Esophagus (tissue), 2 donors: ENCODE measurements around the gene ZSCAN30. TPM values are rescaled to one million over a fixed set of nuclear protein-coding genes. Genes with fewer than 3 reads are reported as not detected.

Experiments used
- H3K27ac ChIP-seq, 2 donors: one replicate each; pipeline ENCODE4 v1.5.1; 2013; ENCODE audit warnings: low read depth in 2 of 2, mild to moderate bottlenecking in 2 of 2, inconsistent platforms in 1 of 2, low read length in 1 of 2, moderate library complexity in 1 of 2
- H3K27me3 ChIP-seq, 2 donors: one replicate each; pipeline ENCODE4 v1.6.1; 2013; ENCODE audit warnings: low read length in 2 of 2, control low read depth in 1 of 2, mild to moderate bottlenecking in 1 of 2; ENCODE audit not compliant: insufficient read depth in 2 of 2, control insufficient read depth in 1 of 2
- H3K36me3 ChIP-seq, 2 donors: one replicate each; pipeline ENCODE4 v1.6.1; 2013; ENCODE audit warnings: low read length in 1 of 2; ENCODE audit not compliant: control insufficient read depth in 2 of 2, insufficient read depth in 2 of 2
- H3K4me1 ChIP-seq, 2 donors: one replicate each; pipeline ENCODE4 v1.6.1; 2013; ENCODE audit warnings: low read length in 1 of 2; ENCODE audit not compliant: control insufficient read depth in 2 of 2, insufficient read depth in 2 of 2
- H3K4me3 ChIP-seq, 2 donors: one replicate each; pipeline ENCODE4 v1.5.1; 2013; ENCODE audit warnings: low read length in 2 of 2, mild to moderate bottlenecking in 2 of 2, low read depth in 1 of 2, moderate library complexity in 1 of 2
- H3K9me3 ChIP-seq, 2 donors: one replicate each; pipeline ENCODE4 v1.6.1; 2013; ENCODE audit warnings: mild to moderate bottlenecking in 2 of 2, low read depth in 1 of 2, low read length in 1 of 2, moderate library complexity in 1 of 2; ENCODE audit not compliant: control insufficient read depth in 2 of 2, insufficient read depth in 1 of 2
- WGBS, 2 donors: extraction: QIAGEN DNeasy Blood & Tissue Kit; methylation state at CpG; one replicate each; pipeline ENCODE4 v1.1.7; 2013; 5-methylcytosine and 5-hydroxymethylcytosine counted together
- polyA plus RNA-seq, 2 donors: library from polyadenylated mRNA; stranded (reverse); fragments of 200-250 nt; gene quantifications; one replicate each; pipeline ENCODE4 v1.2.3, GENCODE V29; 2013
- donor health status: healthy with polysubstance abuse.
- donor health status: Bipolar disorder and iron deficiency.

ZSCAN30 gene
- polyA plus RNA-seq, 2 donors: 3.5 to 8.0 TPM

DNA sequence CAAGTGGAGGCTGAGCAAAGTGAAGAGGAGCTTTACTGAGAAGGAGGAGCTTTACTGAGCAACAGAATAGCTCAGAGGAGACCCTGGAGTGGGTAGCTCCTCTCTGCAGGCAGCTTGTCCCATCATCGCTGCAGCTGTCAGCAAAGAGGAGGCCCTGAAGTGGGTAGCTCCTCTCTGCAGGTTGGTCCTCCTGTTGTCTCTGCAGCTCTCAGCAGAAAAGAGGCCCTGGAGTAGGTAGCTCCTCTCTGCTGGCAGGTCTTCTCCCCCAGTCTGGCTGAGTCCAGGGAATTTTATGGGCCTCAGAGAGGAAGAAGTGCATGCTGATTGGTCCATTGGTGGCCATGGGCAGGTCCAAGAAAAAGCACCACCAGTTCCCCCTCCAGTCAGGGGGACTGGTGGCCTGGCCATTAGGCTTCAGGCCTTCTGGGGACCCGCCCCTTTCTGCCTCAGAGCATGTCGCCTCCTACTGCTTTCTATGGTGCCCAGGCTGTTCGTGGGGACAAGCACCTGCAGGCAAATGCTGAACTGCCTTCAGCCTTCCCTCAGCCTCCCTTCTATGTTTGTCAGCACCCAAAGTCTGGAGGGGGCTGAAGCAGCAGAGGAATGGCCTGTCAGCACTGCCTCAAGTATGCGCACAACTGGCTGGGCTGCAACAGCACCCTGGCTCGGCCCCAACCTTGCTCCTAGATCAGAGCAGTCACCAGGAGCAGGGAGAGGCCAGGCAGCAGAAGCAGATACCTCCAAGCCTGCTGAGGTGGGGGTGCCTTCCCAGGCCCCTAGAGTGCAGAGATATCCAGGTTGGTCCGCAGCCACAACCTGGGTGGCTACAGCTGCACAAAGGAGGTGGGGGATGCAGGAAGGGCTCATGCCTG lies 5.9 kb downstream of the ZSCAN30 start:
- Histone ChIP-seq H3K27ac (no peak overlapping the region), H3K27me3 (no peaks in the 10 kb centered on the region), H3K4me3 (no peak overlapping the region), H3K4me1 (peaks cover 0 to 2% of the 10 kb centered on the region in 2 donors), H3K36me3 (peaks cover 0 to 8% of the 10 kb centered on the region in 2 donors), H3K9me3 (peaks cover 0 to 9% of the 10 kb centered on the region in 2 donors)
- WGBS, 2 donors: 95 to 96% methylated on average over 7 of the region's 7 CpGs

DNA sequence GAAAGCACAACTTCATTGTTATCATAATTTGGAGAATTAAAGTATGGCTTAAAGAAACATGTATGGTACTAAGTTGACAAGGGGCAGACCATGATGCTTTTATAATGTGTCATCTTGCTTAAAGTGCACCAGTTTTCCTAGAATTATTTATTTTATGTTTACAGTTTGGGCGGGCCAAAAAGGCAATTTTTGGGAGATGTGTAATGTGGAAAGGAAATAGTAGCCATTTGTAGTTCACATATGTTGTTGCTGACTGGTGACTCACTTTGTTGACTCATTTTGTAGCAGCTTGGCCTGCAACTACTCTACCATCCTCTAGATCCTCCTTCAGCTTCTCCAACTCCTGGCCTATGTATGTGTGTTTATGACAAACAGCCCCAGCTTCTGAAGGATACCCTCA lies 7.7 kb downstream of the ZSCAN30 start:
- 73 to 95% methylated on average over 1 of the region's 1 CpG for WGBS, 2 donors
- Histone ChIP-seq H3K4me3 (no peak overlapping the region), H3K36me3 (peaks cover 0 to 8% of the 10 kb centered on the region in 2 donors), H3K27ac (no peak overlapping the region), H3K27me3 (no peaks in the 10 kb centered on the region), H3K4me1 (peaks cover 0 to 2% of the 10 kb centered on the region in 2 donors), H3K9me3 (peaks cover 0 to 9% of the 10 kb centered on the region in 2 donors)

DNA sequence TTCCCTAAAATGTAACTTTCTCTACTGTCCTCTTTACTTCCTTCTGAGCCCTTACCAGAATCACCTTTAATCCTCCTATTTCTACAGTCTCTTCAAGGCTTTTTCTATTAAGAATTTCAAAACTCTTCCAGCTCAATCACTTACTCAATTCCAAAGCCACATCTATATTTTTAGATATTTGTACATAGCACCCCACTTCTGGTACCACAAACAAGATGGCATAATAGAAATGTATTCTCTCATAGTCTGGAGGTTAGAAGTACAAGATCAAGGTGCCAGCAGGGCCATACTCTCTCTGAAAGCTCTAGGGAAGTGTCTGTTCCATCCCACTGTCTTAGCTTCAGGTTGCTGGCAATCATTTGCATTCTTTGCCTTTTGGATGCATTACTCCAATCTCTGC lies 11.1 kb downstream of the ZSCAN30 start:
- no peak overlapping the region for H3K4me3 ChIP-seq
- no peaks in the 10 kb centered on the region for H3K27me3 ChIP-seq
- no peak overlapping the region for H3K27ac ChIP-seq
- H3K4me1 ChIP-seq: peaks cover 0 to 2% of the 10 kb centered on the region in 2 donors
- peaks cover 0 to 5% of the 10 kb centered on the region in 2 donors for H3K36me3 ChIP-seq
- H3K9me3 ChIP-seq: peaks cover 0 to 4% of the 10 kb centered on the region in 2 donors

DNA sequence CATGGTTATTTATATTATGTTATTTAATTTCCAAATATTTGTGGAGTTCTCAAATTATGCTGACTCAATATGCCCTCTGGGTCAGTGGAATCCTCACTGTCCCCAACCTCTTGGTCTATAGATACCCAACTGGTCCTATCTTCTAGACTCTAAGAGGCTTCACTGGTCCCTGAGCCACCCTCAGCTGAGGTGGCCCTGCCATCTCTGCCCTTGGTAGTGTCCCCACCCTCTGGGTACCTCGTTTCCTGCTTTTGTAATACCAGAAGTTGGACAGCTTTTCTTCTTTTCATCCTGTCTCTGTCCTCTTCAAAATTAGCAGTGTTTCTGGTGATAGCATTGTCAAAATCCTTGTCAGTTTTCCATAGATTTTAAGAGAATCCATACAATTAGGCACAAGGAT lies 11.9 kb downstream of the ZSCAN30 start:
- Histone ChIP-seq H3K4me1 (no peaks in the 10 kb centered on the region), H3K36me3 (no peaks in the 10 kb centered on the region), H3K27ac (no peak overlapping the region), H3K27me3 (no peaks in the 10 kb centered on the region), H3K4me3 (no peak overlapping the region), H3K9me3 (no peaks in the 10 kb centered on the region)
- WGBS, 2 donors: 85 to 86% methylated on average over 1 of the region's 1 CpG

DNA sequence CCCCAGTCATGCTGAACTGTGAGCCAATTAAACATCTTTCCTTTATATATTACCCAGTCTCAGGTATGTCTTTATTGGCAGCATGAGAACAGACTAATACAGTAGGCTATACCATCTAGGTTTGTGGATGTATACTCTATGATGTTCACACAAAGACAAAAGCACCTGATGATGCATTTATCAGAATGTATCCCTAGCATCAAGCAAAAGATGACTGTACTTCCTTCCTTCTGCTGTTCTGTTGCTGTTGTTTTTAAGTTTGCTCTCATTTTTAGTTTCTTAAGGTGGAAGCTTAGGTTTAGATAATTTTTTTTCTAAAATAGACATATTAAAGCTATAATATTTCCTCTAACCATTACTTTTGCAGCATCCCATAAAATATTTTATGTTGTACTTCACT lies 12.4 kb downstream of the ZSCAN30 start:
- H3K4me3 ChIP-seq: no peak overlapping the region
- no peaks in the 10 kb centered on the region for H3K36me3 ChIP-seq
- no peaks in the 10 kb centered on the region for H3K9me3 ChIP-seq
- H3K27ac ChIP-seq: no peak overlapping the region
- no peaks in the 10 kb centered on the region for H3K27me3 ChIP-seq
- H3K4me1 ChIP-seq: no peaks in the 10 kb centered on the region

DNA sequence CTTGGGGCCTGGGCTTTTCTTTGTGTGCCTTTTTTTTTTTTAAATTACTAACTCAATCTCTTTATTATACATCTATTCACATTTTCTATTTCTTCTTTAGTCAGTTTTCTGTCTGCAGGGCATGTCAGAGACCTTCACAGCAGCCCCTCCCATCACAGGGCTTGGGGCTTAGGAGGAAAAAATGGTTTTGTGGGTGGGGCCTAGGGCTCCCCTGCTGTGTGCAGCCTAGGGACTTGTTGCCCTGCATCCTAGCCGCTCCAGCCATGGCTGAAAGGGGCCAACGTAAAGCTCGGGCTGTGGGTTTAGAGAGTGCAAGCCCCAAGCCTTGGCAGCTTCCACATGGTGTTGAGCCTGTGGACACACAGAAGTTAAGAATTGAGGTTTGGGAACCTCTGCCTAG lies 13.8 kb downstream of the ZSCAN30 start:
- H3K36me3 ChIP-seq: no peaks in the 10 kb centered on the region
- WGBS, 2 donors: 95 to 99% methylated on average over 3 of the region's 3 CpGs

DNA sequence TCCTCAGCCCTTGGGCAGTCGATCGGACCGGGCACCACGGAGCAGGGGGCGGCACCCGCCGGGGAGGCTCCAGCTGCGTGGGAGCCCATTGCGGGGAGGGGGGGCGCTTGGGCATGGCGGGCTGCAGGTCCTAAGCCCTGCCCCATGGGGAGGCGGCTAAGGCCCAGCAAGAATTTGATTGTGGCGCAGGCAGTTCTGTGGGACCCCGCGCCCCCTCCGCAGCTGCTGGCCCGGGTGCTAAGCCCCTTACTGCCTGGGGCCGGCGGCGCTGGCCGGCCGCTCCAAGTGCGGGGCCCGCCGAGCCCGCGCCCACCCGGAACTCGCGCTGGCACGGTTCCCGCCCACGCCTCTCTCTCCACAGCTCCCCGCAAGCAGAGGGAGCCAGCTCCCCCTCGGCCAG lies 18.4 kb downstream of the ZSCAN30 start:
- no peak overlapping the region for H3K27ac ChIP-seq
- peaks cover 0 to 3% of the 10 kb centered on the region in 2 donors for H3K4me1 ChIP-seq
- WGBS, 2 donors: 92% methylated on average over 30 to 35 of the region's 35 CpGs
- no peak overlapping the region for H3K4me3 ChIP-seq
- peaks cover 3 to 6% of the 10 kb centered on the region in 2 donors for H3K9me3 ChIP-seq
- H3K27me3 ChIP-seq: no peaks in the 10 kb centered on the region
- H3K36me3 ChIP-seq: no peaks in the 10 kb centered on the region

More for the DNA sequence above, 13.8 kb downstream of the ZSCAN30 start:
- Histone ChIP-seq H3K27me3 (no peaks in the 10 kb centered on the region), H3K9me3 (peaks cover 3 to 6% of the 10 kb centered on the region in 2 donors), H3K4me3 (no peak overlapping the region), H3K27ac (no peak overlapping the region), H3K4me1 (no peaks in the 10 kb centered on the region)

DNA sequence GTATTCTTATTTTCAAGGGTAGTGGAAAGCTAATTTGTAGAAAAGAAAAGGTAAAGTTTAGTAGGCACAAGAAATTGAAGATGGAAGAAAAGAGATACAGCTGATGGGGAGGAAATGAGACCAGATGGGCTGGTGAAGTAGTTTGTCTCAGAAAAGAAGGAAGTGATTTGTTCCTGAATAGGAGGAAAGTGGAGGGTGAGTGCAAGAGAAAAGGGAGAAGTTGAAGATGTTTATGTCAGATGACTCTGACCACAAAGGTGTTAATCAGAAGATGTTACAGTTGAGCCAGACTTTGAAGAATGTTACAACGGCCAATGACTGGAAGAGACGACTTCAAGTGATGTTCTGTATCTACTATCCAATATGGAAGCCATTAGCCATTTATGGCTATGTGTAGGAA lies 21.2 kb downstream of the ZSCAN30 start:
- Histone ChIP-seq H3K27me3 (no peaks in the 10 kb centered on the region), H3K36me3 (no peaks in the 10 kb centered on the region), H3K27ac (no peak overlapping the region), H3K4me3 (no peak overlapping the region), H3K9me3 (peaks cover 3 to 6% of the 10 kb centered on the region in 2 donors), H3K4me1 (peaks cover 0 to 3% of the 10 kb centered on the region in 2 donors)
- 58 to 83% methylated on average over 2 of the region's 2 CpGs for WGBS, 2 donors

DNA sequence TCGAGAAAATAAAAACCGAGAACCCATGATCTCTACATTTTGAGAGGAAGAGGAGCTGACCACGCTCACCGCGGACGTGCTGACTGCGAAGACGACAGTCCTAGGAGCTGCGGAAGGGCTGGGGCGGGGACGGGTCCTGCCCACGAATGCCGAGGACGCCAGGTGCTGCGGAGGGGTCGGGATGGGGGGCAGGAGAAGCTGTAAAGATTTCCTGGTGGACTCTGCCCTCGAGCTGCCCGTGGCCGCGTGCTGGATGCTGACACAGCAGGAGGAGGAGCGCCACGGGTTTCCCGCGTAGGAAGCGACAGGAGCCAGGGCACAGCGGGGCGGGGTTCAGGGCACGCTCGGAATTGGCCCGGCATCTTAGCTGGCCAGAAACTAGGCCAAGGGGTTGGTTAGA lies 22.2 kb downstream of the ZSCAN30 start:
- WGBS, 2 donors: 39 to 43% methylated on average over 30 of the region's 30 CpGs

DNA sequence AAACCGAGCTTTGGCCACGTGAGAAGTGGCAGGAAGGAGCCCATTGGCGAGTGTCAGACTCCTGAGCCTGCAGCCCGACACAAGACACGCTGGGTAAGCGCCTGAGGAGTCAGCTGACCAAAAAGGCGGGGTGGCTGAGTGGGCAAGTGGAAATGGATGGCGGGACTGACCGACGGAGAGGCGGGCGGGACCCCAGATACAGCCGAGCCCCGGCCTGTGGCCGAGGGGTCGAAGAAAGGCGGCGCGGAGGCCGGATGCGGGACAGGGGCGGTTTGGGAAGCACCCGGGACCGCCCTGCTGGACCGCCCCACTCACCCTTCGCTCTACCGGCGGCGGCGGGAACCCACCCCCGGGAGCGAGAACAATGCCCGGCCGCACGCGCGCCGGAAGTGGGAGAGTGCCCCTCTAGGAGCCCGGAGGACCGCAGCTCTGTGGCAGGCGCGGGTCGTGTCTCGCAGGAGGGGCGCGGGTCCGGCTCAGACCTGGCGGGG lies 22.8 kb downstream of the ZSCAN30 start:
- WGBS, 2 donors: 2 to 3% methylated on average over 48 of the region's 48 CpGs
- Histone ChIP-seq H3K9me3 (peaks cover 3 to 6% of the 10 kb centered on the region in 2 donors), H3K36me3 (peaks cover 0 to 4% of the 10 kb centered on the region in 2 donors), H3K4me3 (peak overlapping the region; percentile 55 to 69), H3K27ac (peak overlapping the region; percentile 75 to 87), H3K27me3 (no peaks in the 10 kb centered on the region), H3K4me1 (peaks cover 0 to 3% of the 10 kb centered on the region in 2 donors)

More for the DNA sequence above, 22.2 kb downstream of the ZSCAN30 start:
- Histone ChIP-seq H3K9me3 (peaks cover 3 to 6% of the 10 kb centered on the region in 2 donors), H3K36me3 (no peaks in the 10 kb centered on the region), H3K27me3 (no peaks in the 10 kb centered on the region), H3K4me3 (peak overlapping the region; percentile 41 to 55), H3K4me1 (peaks cover 0 to 3% of the 10 kb centered on the region in 2 donors), H3K27ac (peak overlapping the region in 1 of 2 donors; percentile 48)
